ENCODE data around the gene EVC2. TPM values are rescaled to one million over a fixed set of nuclear protein-coding genes. Genes with fewer than 3 reads are reported as not detected.
"Not testable (repeated sequence)": the region's sequence is repeated elsewhere in the genome, so short reads cannot be mapped to it uniquely, and the experiment has no call there.

EVC2 gene
- total RNA-seq, 1 donor from 2014 or later, result 1.1 TPM

GRCh38 chr4:5611750-5612149 is 96.6 kb downstream of the EVC2 start:
- Mint-ChIP-seq H3K4me3 (no peak overlapping the region), H3K27ac (no peak overlapping the region), H3K9me3 (no peaks in the 10 kb centered on the region), H3K4me1 (no peaks in the 10 kb centered on the region), H3K27me3 (no peaks in the 10 kb centered on the region), H3K36me3 (ENCODE audit: low read depth) (no peaks in the 10 kb centered on the region)
- ChIA-PET CTCF (no interaction called here), POLR2A (no interaction called here)
- TF ChIP-seq CTCF (IDR thresholded peaks at IDR 0.05), result no peak
- ATAC-seq (ENCODE audit: low read depth), result no peak
- no peak for DNase-seq
- intact Hi-C loops (cut with micrococcal nuclease), result no loop called here

GRCh38 chr4:5609306-5610007 is 98.9 kb downstream of the EVC2 start:
- intact Hi-C loops (cut with micrococcal nuclease), result no loop called here
- no peak overlapping the region for H3K4me3 Mint-ChIP-seq
- ChIA-PET POLR2A (no interaction called here), CTCF (interaction anchor here (0.5 kb wide), 1 partner anchor 212 kb away, joined by 4 read pairs; no protein-coding TSS in a partner anchor)
- no peaks in the 10 kb centered on the region for H3K4me1 Mint-ChIP-seq
- H3K9me3 Mint-ChIP-seq, result no peaks in the 10 kb centered on the region
- no peak for ATAC-seq (ENCODE audit: low read depth)
- no peak for TF ChIP-seq CTCF (IDR thresholded peaks at IDR 0.05)
- H3K27me3 Mint-ChIP-seq, result no peaks in the 10 kb centered on the region
- H3K27ac Mint-ChIP-seq, result no peak overlapping the region
- DNase-seq, result no peak
- H3K36me3 Mint-ChIP-seq (ENCODE audit: low read depth), result no peaks in the 10 kb centered on the region

GRCh38 chr4:5593828-5594227 is 114.5 kb downstream of the EVC2 start:
- H3K4me1 Mint-ChIP-seq; CTCF ChIA-PET; H3K27me3 Mint-ChIP-seq; ATAC-seq (ENCODE audit: low read depth); H3K4me3 Mint-ChIP-seq; intact Hi-C loops (cut with micrococcal nuclease); H3K36me3 Mint-ChIP-seq (ENCODE audit: low read depth); H3K9me3 Mint-ChIP-seq; H3K27ac Mint-ChIP-seq; POLR2A ChIA-PET; DNase-seq: not testable (repeated sequence)

- Mint-ChIP-seq H3K36me3 (ENCODE audit: low read depth) (no peaks in the 10 kb centered on the region), H3K9me3 (peaks cover 14% of the 10 kb centered on the region), H3K27ac (no peak overlapping the region), H3K4me1 (no peaks in the 10 kb centered on the region), H3K27me3 (no peaks in the 10 kb centered on the region), H3K4me3 (no peak overlapping the region)
- ATAC-seq (ENCODE audit: low read depth), result no peak
- ChIA-PET CTCF (no interaction called here), POLR2A (no interaction called here)
- DNase-seq, result no peak
- intact Hi-C loops (cut with micrococcal nuclease), result no loop called here
- no peak for TF ChIP-seq CTCF (IDR thresholded peaks at IDR 0.05)
Measured at GRCh38 chr4:5592272-5592671, 116.1 kb downstream of the EVC2 start.

GRCh38 chr4:5589495-5589894 is 118.9 kb downstream of the EVC2 start:
- intact Hi-C loops (cut with micrococcal nuclease), result no loop called here
- ATAC-seq (ENCODE audit: low read depth), result no peak
- H3K9me3 Mint-ChIP-seq, result peaks cover 8% of the 10 kb centered on the region
- H3K4me1 Mint-ChIP-seq, result no peaks in the 10 kb centered on the region
- DNase-seq, result no peak
- no peaks in the 10 kb centered on the region for H3K36me3 Mint-ChIP-seq (ENCODE audit: low read depth)
- no peak overlapping the region for H3K4me3 Mint-ChIP-seq
- POLR2A ChIA-PET, result no interaction called here
- H3K27me3 Mint-ChIP-seq, result no peaks in the 10 kb centered on the region
- TF ChIP-seq CTCF (IDR thresholded peaks at IDR 0.05), result no peak
- H3K27ac Mint-ChIP-seq, result no peak overlapping the region
- CTCF ChIA-PET, result no interaction called here

- Mint-ChIP-seq H3K36me3 (ENCODE audit: low read depth) (no peaks in the 10 kb centered on the region), H3K4me3 (no peak overlapping the region), H3K27ac (no peak overlapping the region), H3K4me1 (no peaks in the 10 kb centered on the region), H3K27me3 (no peaks in the 10 kb centered on the region), H3K9me3 (peaks cover 10% of the 10 kb centered on the region)
- ChIA-PET CTCF (no interaction called here), POLR2A (no interaction called here)
- intact Hi-C loops (cut with micrococcal nuclease), result no loop called here
- TF ChIP-seq CTCF (IDR thresholded peaks at IDR 0.05), result no peak
- no peak for DNase-seq
- no peak for ATAC-seq (ENCODE audit: low read depth)
Measured at GRCh38 chr4:5588046-5588445, 120.3 kb downstream of the EVC2 start.

Data from activated B cell treated with CpG ODN at 0.5 μM for 24 hours (primary cell).